Activated naive CD4-positive, alpha-beta T cell (primary cell): ENCODE data around the gene SDR39U1.

ENCODE experiments used
- DNase-seq, 4 experiments: peaks; one replicate each; lab custom pipeline; 2025; lab: John Stamatoyannopoulos, UW

SDR39U1 gene

GRCh38 chr14:24430143-24430681 is 12.4 kb downstream of the SDR39U1 start:
- peak in 2 of 4 experiments; percentile 29 to 43 for DNase-seq

GRCh38 chr14:24429395-24430142 is 13.0 kb downstream of the SDR39U1 start, which contains the start of the genes CBLN3 and KHNYN:
Gene CBLN3 (minus strand): TSS chr14:24429668. CDS start chr14:24429054, 614 bp downstream.
Gene KHNYN (plus strand): TSS chr14:24429954. CDS start chr14:24430731, 777 bp downstream.
- peak; percentile 62 to 83 (median 70) for DNase-seq

- DNase-seq, result no peak
Measured at GRCh38 chr14:24428628-24429394, 13.8 kb downstream of the SDR39U1 start.

GRCh38 chr14:24427537-24428508 is 14.8 kb downstream of the SDR39U1 start:
- DNase-seq, result no peak

GRCh38 chr14:24426912-24427536 is 15.6 kb downstream of the SDR39U1 start:
- peak in 2 of 4 experiments; percentile 14 to 18 for DNase-seq

GRCh38 chr14:24426150-24426911 is 16.2 kb downstream of the SDR39U1 start:
- no peak for DNase-seq

GRCh38 chr14:24425704-24426103 is 16.9 kb downstream of the SDR39U1 start:
- DNase-seq, result no peak

GRCh38 chr14:24422694-24423601 is 19.6 kb downstream of the SDR39U1 start:
- no peak for DNase-seq

GRCh38 chr14:24422261-24422660 is 20.3 kb downstream of the SDR39U1 start:
- DNase-seq, result no peak

- DNase-seq, result no peak
Measured at GRCh38 chr14:24418492-24418873, 24.1 kb downstream of the SDR39U1 start.

GRCh38 chr14:24417832-24418491 is 24.6 kb downstream of the SDR39U1 start:
- DNase-seq, result no peak

- no peak for DNase-seq
Measured at GRCh38 chr14:24416932-24417619, 25.5 kb downstream of the SDR39U1 start.

GRCh38 chr14:24416254-24416931 is 26.2 kb downstream of the SDR39U1 start:
- DNase-seq, result no peak

GRCh38 chr14:24415421-24416253 is 26.9 kb downstream of the SDR39U1 start:
- DNase-seq, result no peak

GRCh38 chr14:24414732-24415420 is 27.7 kb downstream of the SDR39U1 start:
- DNase-seq, result no peak

- no peak for DNase-seq
Measured at GRCh38 chr14:24414077-24414476, 28.5 kb downstream of the SDR39U1 start.
